PC-3 (cell line): ENCODE data around the gene REP15. TPM values are rescaled to one million over a fixed set of nuclear protein-coding genes. Genes with fewer than 3 reads are reported as not detected.
"Not testable (repeated sequence)": the region's sequence is repeated elsewhere in the genome, so short reads cannot be mapped to it uniquely, and the experiment has no call there.

Experiments used
- ATAC-seq: fragments of 200-7000 bp; cut with Tn5 transposase; 2 replicates; pipeline ENCODE4 v1.9.1; 2020; ENCODE audit warnings: mild to moderate bottlenecking, moderate library complexity
- BruUV-seq: library from RNA; stranded (reverse); fragments of 400-500 nt; replicated peaks from 2 replicates; lab custom pipeline; 2021; lab: Mats Ljungman, UMichigan
- CTCF ChIA-PET: fragments of 300-600 bp; sonication (Branson Sonifier 250); formaldehyde crosslinking; loops from one replicate; lab custom pipeline; 2022; ENCODE audit warnings: antibody characterized with exemption; lab: Charles Lee
- POLR2A ChIA-PET: fragments of 300-600 bp; sonication (Branson Sonifier 250); formaldehyde crosslinking; loops from one replicate; lab custom pipeline; 2022; ENCODE audit warnings: antibody characterized with exemption; ENCODE audit not compliant: unreplicated experiment; lab: Charles Lee
- DNase-seq: peaks from one replicate; pipeline ENCODE4 v3.0.0-alpha.2; 2015
- H2AFZ ChIP-seq: fragments of 300-600 bp; sonication (generic); 2 replicates; pipeline ENCODE4 v1.6.0; 2016; ENCODE audit warnings: antibody characterized with exemption, low read length
- H3F3A ChIP-seq: fragments of 300-600 bp; sonication (generic); one replicate; pipeline ENCODE4 v1.6.0; 2017; ENCODE audit warnings: antibody characterized with exemption, low read length, control low read depth, mild to moderate bottlenecking; ENCODE audit not compliant: unreplicated experiment
- H3K27ac ChIP-seq: fragments of 300-600 bp; sonication (generic); 2 replicates; pipeline ENCODE4 v1.5.1; 2016; ENCODE audit warnings: mild to moderate bottlenecking, low read length
- H3K27me3 ChIP-seq: fragments of 300-600 bp; sonication (generic); 2 replicates; pipeline ENCODE4 v1.6.1; 2016; ENCODE audit warnings: low read length, mixed read lengths
- H3K36me3 ChIP-seq: fragments of 300-600 bp; sonication (generic); 2 replicates; pipeline ENCODE4 v1.6.1; 2016; ENCODE audit warnings: low read depth, mixed run types, low read length, mixed read lengths
- H3K4me1 ChIP-seq: fragments of 300-600 bp; sonication (generic); 2 replicates; pipeline ENCODE4 v1.5.1; 2016; ENCODE audit warnings: low read length; ENCODE audit not compliant: insufficient read depth
- H3K4me2 ChIP-seq: fragments of 300-600 bp; sonication (generic); 2 replicates; pipeline ENCODE4 v1.6.0; 2016; ENCODE audit warnings: low read length
- H3K4me3 ChIP-seq: fragments of 300-600 bp; sonication (generic); 2 replicates; pipeline ENCODE4 v1.5.1; 2016; ENCODE audit warnings: mild to moderate bottlenecking, low read length, mixed read lengths
- H3K79me2 ChIP-seq: fragments of 300-600 bp; sonication (generic); 2 replicates; pipeline ENCODE4 v1.6.1; 2017; ENCODE audit warnings: low read length, mixed read lengths
- H3K9ac ChIP-seq: fragments of 300-600 bp; sonication (generic); 2 replicates; pipeline ENCODE4 v1.6.0; 2016; ENCODE audit warnings: mild to moderate bottlenecking, low read length
- H3K9me2 ChIP-seq: fragments of 300-600 bp; sonication (generic); replicated peaks from 2 replicates; pipeline ENCODE4 v1.6.1; 2016; ENCODE audit warnings: mixed run types, low read length, mixed read lengths
- H3K9me3 ChIP-seq: fragments of 300-600 bp; sonication (generic); 2 replicates; pipeline ENCODE4 v1.6.1; 2016; ENCODE audit warnings: low read length, mixed read lengths
- H4K20me1 ChIP-seq: fragments of 300-600 bp; sonication (generic); 2 replicates; pipeline ENCODE4 v1.6.1; 2016; ENCODE audit warnings: low read length, mixed read lengths
- CTCF ChIP-seq: fragments of 300-600 bp; sonication (generic); conservative IDR thresholded peaks from 2 replicates; pipeline ENCODE4 v1.5.1; 2017; ENCODE audit warnings: antibody characterized with exemption, low read depth, mild to moderate bottlenecking, low read length
- EZH2 ChIP-seq: fragments of 300-600 bp; sonication (generic); IDR thresholded peaks from one replicate; pipeline ENCODE4 v1.6.1; 2017; ENCODE audit warnings: antibody characterized with exemption, mild to moderate bottlenecking, low read length; ENCODE audit not compliant: unreplicated experiment
- EZH2phosphoT487 ChIP-seq: fragments of 300-600 bp; sonication (generic); IDR thresholded peaks from 2 replicates; pipeline ENCODE4 v1.6.1; 2018; ENCODE audit warnings: mild to moderate bottlenecking, antibody characterized with exemption, low read length, borderline replicate concordance
- intact Hi-C: fragments of 100-400 bp; cut with micrococcal nuclease; formaldehyde crosslinking; loops from 2 replicates; pipeline ENCODE4 v1.9.0; 2023
- total RNA-seq: library from RNA; depleted of rRNA; stranded (reverse); fragments of >200 nt; gene quantifications from 2 replicates; pipeline ENCODE4 v1.2.3, GENCODE V29; 2014

The REP15 gene
- total RNA-seq, 1 experiment from 2014 or later: 1.6 TPM

GRCh38 chr12:27733052-27733656 is 36.9 kb downstream of the REP15 start:
- no peaks in the 10 kb centered on the region for H3K9me2 ChIP-seq
- H3F3A ChIP-seq: peaks cover 7% of the 10 kb centered on the region
- peaks cover 10% of the 10 kb centered on the region; the same call in 1 of the 2 replicates for H3K79me2 ChIP-seq
- 0 out of 2 replicates have a peak, but pooled peaks cover 4% of the 10 kb centered on the region for H3K4me1 ChIP-seq
- no peak overlapping the region for H3K27ac ChIP-seq
- no peak overlapping the region for H2AFZ ChIP-seq
- peaks cover 67% of the 10 kb centered on the region for H3K36me3 ChIP-seq
- H4K20me1 ChIP-seq: no peaks in the 10 kb centered on the region
- DNase-seq: peak; percentile 82
- no TSS peak for BruUV-seq
- H3K4me2 ChIP-seq: no peak overlapping the region
- ChIA-PET POLR2A (interaction anchor here (0.6 kb wide), 1 partner anchor 208 kb away, joined by 19 read pairs; no protein-coding TSS in a partner anchor), CTCF (interaction anchor here (0.6 to 1.5 kb wide), 10 partner anchors 15 to 1291 kb away, joined by 3 to 25 read pairs (median 4); partner anchors contain the start of genes KLHL42 and MANSC4)
- peak; percentile 47 for ATAC-seq
- intact Hi-C loops: loop anchor here (1.0 to 2.0 kb wide), 5 partner anchors 88 to 1139 kb away; no protein-coding TSS in a partner anchor
- H3K9ac ChIP-seq: no peak overlapping the region
- no peak overlapping the region for H3K4me3 ChIP-seq
- TF ChIP-seq EZH2phosphoT487 (no peak), CTCF (peak; percentile 98), EZH2 (no peak)
- H3K27me3 ChIP-seq: no peaks in the 10 kb centered on the region
- no peaks in the 10 kb centered on the region for H3K9me3 ChIP-seq

GRCh38 chr12:27733791-27734190 is 37.5 kb downstream of the REP15 start:
- no TSS peak for BruUV-seq
- Histone ChIP-seq H2AFZ (no peak overlapping the region), H3K9ac (no peak overlapping the region), H3K27ac (no peak overlapping the region), H3K9me2 (no peaks in the 10 kb centered on the region), H3K79me2 (peaks cover 6% of the 10 kb centered on the region; the same call in 1 of the 2 replicates), H3K4me1 (0 out of 2 replicates have a peak, but pooled peaks cover 4% of the 10 kb centered on the region), H3F3A (peaks cover 7% of the 10 kb centered on the region), H3K9me3 (no peaks in the 10 kb centered on the region), H3K4me3 (no peak overlapping the region), H3K27me3 (no peaks in the 10 kb centered on the region), H3K36me3 (peaks cover 69% of the 10 kb centered on the region), H3K4me2 (no peak overlapping the region), H4K20me1 (no peaks in the 10 kb centered on the region)
- TF ChIP-seq EZH2 (no peak), CTCF (no peak), EZH2phosphoT487 (no peak)
- ATAC-seq: peak; percentile 25; the same call in 1 of the 2 replicates
- intact Hi-C loops: loop anchor here (1.0 to 2.0 kb wide), 5 partner anchors 88 to 1139 kb away; no protein-coding TSS in a partner anchor
- DNase-seq: no peak
- CTCF ChIA-PET: interaction anchor here (1.0 to 1.5 kb wide), 2 partner anchors 66 to 88 kb away, joined by 6 to 25 read pairs; no protein-coding TSS in a partner anchor
- POLR2A ChIA-PET: interaction anchor here (0.6 kb wide), 1 partner anchor 207 kb away, joined by 19 read pairs; no protein-coding TSS in a partner anchor

- H3K9ac ChIP-seq, H3K4me2 ChIP-seq, H2AFZ ChIP-seq, H3F3A ChIP-seq, H3K4me1 ChIP-seq, H3K9me2 ChIP-seq, intact Hi-C loops, BruUV-seq, POLR2A ChIA-PET, H3K27ac ChIP-seq, H3K79me2 ChIP-seq, H3K4me3 ChIP-seq, ATAC-seq, H4K20me1 ChIP-seq, DNase-seq, H3K27me3 ChIP-seq, H3K9me3 ChIP-seq: not testable (repeated sequence)
- H3K36me3 ChIP-seq: peaks cover 68% of the 10 kb centered on the region
- CTCF ChIA-PET: interaction anchor here (1.0 kb wide), 1 partner anchor 65 kb away, joined by 6 read pairs; no protein-coding TSS in a partner anchor
Observed at GRCh38 chr12:27734321-27734720, 38.1 kb downstream of the REP15 start.
